ENCODE data around the gene PRKD3.

Gene PRKD3

DNA sequence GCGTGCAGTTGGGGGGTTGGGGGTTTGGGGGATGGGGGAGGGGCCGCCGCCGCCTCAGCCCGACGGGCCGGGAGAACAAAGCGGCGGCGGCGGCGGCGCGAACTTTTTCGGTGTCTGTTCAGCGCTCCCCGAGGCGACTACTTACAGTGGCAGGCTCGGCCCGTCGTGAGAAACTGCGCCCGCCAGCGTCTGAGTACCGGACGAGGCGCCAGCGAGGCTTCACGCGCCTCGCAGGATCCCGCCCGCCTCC, 172 bp downstream of the PRKD3 start:
- H3K27ac ChIP-seq (replicated peaks): no peak overlapping the region
- no peak for TF ChIP-seq GABPA (IDR thresholded peaks at IDR 0.05; ENCODE audit: low read depth)
- TF ChIP-seq, protein P1, sequence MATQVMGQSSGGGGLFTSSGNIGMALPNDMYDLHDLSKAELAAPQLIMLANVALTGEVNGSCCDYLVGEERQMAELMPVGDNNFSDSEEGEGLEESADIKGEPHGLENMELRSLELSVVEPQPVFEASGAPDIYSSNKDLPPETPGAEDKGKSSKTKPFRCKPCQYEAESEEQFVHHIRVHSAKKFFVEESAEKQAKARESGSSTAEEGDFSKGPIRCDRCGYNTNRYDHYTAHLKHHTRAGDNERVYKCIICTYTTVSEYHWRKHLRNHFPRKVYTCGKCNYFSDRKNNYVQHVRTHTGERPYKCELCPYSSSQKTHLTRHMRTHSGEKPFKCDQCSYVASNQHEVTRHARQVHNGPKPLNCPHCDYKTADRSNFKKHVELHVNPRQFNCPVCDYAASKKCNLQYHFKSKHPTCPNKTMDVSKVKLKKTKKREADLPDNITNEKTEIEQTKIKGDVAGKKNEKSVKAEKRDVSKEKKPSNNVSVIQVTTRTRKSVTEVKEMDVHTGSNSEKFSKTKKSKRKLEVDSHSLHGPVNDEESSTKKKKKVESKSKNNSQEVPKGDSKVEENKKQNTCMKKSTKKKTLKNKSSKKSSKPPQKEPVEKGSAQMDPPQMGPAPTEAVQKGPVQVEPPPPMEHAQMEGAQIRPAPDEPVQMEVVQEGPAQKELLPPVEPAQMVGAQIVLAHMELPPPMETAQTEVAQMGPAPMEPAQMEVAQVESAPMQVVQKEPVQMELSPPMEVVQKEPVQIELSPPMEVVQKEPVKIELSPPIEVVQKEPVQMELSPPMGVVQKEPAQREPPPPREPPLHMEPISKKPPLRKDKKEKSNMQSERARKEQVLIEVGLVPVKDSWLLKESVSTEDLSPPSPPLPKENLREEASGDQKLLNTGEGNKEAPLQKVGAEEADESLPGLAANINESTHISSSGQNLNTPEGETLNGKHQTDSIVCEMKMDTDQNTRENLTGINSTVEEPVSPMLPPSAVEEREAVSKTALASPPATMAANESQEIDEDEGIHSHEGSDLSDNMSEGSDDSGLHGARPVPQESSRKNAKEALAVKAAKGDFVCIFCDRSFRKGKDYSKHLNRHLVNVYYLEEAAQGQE (IDR thresholded peaks at IDR 0.05; ENCODE audit: insufficient replicate concordance, low read depth): no peak
- no peak for TF ChIP-seq POLR2AphosphoS5 (IDR thresholded peaks at IDR 0.05; ENCODE audit: low read depth)
- TF ChIP-seq SPI1 (IDR thresholded peaks at IDR 0.05; ENCODE audit: borderline replicate concordance, low read depth): no peak
- TF ChIP-seq, protein P2, sequence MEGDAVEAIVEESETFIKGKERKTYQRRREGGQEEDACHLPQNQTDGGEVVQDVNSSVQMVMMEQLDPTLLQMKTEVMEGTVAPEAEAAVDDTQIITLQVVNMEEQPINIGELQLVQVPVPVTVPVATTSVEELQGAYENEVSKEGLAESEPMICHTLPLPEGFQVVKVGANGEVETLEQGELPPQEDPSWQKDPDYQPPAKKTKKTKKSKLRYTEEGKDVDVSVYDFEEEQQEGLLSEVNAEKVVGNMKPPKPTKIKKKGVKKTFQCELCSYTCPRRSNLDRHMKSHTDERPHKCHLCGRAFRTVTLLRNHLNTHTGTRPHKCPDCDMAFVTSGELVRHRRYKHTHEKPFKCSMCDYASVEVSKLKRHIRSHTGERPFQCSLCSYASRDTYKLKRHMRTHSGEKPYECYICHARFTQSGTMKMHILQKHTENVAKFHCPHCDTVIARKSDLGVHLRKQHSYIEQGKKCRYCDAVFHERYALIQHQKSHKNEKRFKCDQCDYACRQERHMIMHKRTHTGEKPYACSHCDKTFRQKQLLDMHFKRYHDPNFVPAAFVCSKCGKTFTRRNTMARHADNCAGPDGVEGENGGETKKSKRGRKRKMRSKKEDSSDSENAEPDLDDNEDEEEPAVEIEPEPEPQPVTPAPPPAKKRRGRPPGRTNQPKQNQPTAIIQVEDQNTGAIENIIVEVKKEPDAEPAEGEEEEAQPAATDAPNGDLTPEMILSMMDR (IDR thresholded peaks at IDR 0.05; ENCODE audit: insufficient read depth, low read length): no peak
- no peaks in the 10 kb centered on the region for H3K27me3 ChIP-seq (ENCODE audit: insufficient read depth, poor library complexity, severe bottlenecking)
- peak overlapping the region; percentile 74 for H3K4me3 ChIP-seq (replicated peaks; ENCODE audit: insufficient read depth, low read length)
- DNase-seq (ENCODE audit: low read depth in 1 of 2, low spot score in 1 of 2): peak; percentile 55 to 57

DNA sequence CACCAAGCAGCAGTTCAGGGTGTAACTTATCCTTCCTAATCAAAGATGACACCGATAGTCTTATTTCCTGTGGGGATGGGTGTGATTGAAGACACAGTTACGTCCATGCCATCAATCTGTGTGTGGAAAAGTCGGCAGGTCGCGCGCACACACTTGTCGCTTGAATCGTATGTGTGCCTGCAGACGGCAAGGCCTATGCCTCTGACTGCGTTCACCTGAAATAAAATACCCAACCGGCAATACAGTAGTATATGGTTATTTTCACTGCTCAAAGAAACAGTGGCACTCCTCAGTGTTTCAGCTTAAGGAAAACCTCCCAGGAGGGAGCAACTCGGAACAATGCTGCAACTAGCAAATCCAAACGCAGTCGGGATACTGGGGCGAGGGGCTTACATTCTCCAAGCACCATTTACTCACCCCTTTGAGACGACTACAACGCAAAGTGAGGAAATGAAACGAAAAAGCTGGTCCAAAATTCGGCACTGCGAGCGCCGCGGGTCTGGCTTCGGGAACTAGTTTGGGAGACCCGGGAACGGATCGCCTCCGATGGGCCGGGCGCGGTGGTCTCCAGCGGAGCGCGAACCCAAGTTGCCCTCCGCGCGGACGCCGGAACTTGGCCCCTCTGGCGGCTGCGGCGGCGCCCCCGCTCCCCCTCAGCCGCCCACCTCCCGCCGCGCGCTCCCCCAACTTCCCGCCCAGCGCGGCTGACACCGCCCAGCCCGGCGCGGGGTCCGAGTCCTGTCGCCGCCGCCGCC, 675 bp downstream of the PRKD3 start:
- TF ChIP-seq POLR2AphosphoS5 (IDR thresholded peaks at IDR 0.05; ENCODE audit: low read depth) (no peak), SPI1 (IDR thresholded peaks at IDR 0.05; ENCODE audit: borderline replicate concordance, low read depth) (no peak), GABPA (IDR thresholded peaks at IDR 0.05; ENCODE audit: low read depth) (no peak)
- TF ChIP-seq, protein P1 (IDR thresholded peaks at IDR 0.05; ENCODE audit: insufficient replicate concordance, low read depth): no peak
- TF ChIP-seq, protein P2 (IDR thresholded peaks at IDR 0.05; ENCODE audit: insufficient read depth, low read length): no peak
- DNase-seq (ENCODE audit: low read depth in 1 of 2, low spot score in 1 of 2): peak in 1 of 2 experiments; percentile 5
- no peak overlapping the region for H3K27ac ChIP-seq (replicated peaks)
- H3K27me3 ChIP-seq (ENCODE audit: insufficient read depth, poor library complexity, severe bottlenecking): no peaks in the 10 kb centered on the region
- peak overlapping the region; percentile 74 for H3K4me3 ChIP-seq (replicated peaks; ENCODE audit: insufficient read depth, low read length)

DNA sequence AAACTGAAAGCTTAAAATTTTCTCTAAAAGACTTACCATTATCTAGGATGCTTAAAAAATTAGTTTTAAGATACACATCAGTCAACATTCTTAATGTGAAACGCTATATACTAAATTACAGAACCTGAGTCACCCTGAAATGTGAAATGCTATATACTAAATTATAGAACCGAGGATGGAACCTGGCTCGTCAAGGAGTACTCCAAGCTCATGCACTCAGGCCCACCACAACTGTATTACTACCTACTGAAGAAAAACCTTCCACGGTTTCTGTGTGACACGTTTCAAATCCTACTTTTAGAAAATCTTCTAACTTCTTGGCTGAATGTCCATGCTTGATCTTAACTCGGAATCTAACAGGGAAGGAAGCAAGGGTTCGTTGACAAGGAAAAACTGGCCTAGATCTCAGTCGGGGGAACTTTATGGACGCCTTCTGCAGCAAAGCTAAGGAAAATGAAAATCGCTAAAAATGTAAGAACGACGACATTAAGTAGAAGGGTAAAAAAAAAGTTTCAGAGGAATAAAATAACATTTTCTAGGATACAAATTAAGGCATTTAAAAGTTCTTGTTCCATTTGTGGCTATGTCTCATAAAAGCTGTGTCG, 1.4 kb downstream of the PRKD3 start:
- no peak for TF ChIP-seq POLR2AphosphoS5 (IDR thresholded peaks at IDR 0.05; ENCODE audit: low read depth)
- TF ChIP-seq SPI1 (IDR thresholded peaks at IDR 0.05; ENCODE audit: borderline replicate concordance, low read depth): no peak
- TF ChIP-seq, protein P1 (IDR thresholded peaks at IDR 0.05; ENCODE audit: insufficient replicate concordance, low read depth): no peak
- TF ChIP-seq, protein P2 (IDR thresholded peaks at IDR 0.05; ENCODE audit: insufficient read depth, low read length): no peak
- TF ChIP-seq GABPA (IDR thresholded peaks at IDR 0.05; ENCODE audit: low read depth): no peak
- Histone ChIP-seq H3K4me3 (replicated peaks; ENCODE audit: insufficient read depth, low read length) (peak overlapping the region; percentile 74), H3K27me3 (ENCODE audit: insufficient read depth, poor library complexity, severe bottlenecking) (no peaks in the 10 kb centered on the region), H3K27ac (replicated peaks) (no peak overlapping the region)
- no peak for DNase-seq (ENCODE audit: low read depth in 1 of 2, low spot score in 1 of 2)

Measured in HL-60 (cell line).